GM18868 (cell line): ENCODE measurements around the gene FLT3LG.

Source experiments
- ATAC-seq: cut with Tn5 transposase; IDR thresholded peaks from one replicate; pipeline ENCODE4 v1.9.1; 2021; ENCODE audit warnings: mild to moderate bottlenecking, moderate library complexity; ENCODE audit not compliant: unreplicated experiment

Gene FLT3LG

GRCh38 chr19:49487277-49488045 is 13.4 kb downstream of the FLT3LG start, which contains the start of gene RPL13A:
Gene RPL13A (plus strand): TSS chr19:49487608. CDS start chr19:49487630, 22 bp downstream.
- peak; percentile 93 for ATAC-seq

DNA sequence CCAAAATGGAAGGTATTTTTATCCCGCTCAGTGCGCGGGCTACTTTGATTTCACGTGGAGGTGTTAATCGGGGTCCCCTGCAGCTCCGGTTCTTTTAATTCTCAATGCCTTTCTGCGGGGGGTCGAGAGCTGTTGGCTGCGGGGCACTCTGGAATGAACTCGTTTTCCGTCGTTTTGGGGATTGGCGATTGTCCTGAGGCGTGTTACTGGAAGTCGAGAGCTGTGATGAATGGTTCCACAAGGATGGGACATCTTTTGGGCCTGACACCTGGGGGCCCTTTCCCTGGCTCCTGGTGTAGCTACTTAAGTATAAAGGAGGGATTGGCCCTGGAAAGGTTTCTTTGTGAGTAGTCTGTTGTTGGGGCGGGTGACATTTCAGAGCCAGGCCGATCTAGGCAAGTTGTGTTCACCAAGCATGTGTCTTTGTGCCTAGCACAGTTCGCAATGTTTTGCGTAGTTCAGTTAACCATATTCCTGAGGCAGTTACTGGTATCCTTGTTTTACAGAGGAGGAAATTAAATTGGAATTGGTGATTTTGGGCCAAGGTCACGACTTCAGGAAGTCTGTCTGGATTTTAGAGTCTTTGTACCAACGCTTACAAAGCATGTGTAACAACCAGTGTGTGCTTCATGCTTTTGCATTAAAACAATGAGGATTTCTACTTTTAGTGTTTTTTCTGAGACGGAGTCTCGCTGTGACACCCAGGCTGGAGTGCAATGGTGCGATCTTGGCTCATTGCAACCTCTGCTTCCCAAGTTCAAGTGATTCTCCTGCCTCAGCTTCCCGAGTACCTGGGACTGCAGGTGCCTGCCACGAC is 14.2 kb downstream of the FLT3LG start:
- no peak for ATAC-seq

GRCh38 chr19:49488863-49489537 is 15.0 kb downstream of the FLT3LG start:
- ATAC-seq = no peak

DNA sequence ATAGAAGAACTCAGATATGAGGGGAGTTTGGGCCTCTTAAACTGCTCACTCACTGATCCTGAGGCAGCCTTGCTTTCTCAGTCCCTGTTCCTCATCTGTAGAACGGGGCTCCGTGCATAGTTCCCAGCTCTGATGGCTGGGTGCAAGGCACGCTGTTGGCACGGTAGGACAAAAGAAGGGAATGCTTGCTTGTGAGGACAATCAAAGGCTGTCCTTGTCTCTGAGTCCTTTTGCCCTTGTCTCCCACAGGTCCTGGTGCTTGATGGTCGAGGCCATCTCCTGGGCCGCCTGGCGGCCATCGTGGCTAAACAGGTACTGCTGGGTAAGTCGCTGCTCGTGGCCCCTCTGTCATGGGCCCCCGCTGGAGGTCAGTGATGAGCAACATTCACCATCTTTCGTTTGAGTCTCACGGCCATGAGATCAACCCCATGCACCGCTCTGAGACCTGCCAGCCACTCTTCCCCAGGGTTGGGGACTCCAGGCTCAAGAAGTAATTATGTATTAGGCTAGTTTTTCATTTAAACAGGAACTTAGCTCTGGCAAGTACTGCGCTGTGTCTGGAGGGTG is 15.7 kb downstream of the FLT3LG start:
- ATAC-seq = no peak

DNA sequence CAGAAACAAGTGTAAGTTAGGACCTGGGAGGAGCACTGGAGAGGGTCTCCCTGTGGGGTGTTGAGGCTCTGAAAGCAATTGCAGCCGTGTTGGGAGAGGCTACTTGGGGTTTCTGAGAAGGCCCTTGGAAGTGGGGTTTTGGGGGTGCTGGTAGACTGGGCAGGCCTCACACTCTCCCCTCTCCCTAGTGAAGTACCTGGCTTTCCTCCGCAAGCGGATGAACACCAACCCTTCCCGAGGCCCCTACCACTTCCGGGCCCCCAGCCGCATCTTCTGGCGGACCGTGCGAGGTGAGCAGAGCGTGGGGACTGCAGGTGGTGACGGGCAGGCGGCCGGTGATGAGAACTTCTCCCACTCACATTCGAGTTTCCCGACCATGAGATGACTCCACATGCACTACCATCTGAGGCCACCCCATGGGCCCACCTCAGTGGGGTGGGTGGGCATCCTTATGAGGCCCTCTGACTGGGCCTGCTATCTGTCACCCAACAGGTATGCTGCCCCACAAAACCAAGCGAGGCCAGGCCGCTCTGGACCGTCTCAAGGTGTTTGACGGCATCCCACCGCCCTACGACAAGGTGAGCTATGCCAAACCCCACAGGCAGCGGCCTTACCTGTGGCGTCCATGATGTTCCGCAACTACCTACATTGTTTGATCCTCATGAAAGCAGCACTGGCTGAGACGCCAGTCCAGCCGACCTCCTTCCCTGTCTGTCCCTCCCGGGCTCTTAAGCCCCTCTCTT is 16.4 kb downstream of the FLT3LG start:
- no peak for ATAC-seq

GRCh38 chr19:49491030-49491803 is 17.2 kb downstream of the FLT3LG start:
- no peak for ATAC-seq

GRCh38 chr19:49491804-49492572 is 18.0 kb downstream of the FLT3LG start:
- ATAC-seq = no peak

DNA sequence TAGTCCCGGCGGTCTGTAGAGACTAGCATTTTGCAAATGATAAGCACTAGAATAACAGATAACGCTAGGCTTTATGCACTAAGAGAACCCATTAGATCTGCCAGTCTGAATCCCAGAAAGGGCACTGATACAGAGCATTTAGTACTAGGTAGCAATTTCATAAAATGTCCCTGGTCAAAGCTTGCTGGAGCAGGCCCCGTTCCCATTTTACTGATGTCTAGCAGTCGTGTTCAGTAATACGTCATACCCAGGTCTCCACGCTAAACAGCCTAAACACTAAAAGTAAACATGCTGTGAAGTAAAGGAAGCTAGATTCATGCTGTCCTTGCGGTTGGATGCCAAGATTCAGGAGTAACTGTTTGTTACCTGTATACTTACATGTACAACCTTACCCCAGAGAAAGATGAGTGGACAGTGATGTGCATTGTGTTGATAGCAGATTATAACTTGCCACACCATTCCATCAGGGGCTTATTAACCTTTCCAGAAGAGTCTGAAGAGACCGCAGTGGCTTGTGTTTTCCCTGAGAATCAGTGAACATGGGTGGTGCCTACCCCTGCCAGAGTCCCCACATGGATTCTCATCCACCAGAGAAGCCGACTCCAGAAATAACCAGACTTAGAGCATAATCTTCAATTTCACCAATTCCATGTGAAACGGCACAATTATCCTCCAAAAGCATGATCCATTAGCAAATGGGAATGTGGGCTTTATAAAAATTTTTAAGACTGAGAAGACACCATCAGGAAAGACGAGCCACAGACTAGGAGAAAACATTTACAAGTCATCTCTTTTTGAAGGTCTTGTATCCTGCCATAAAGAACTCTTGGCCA is 18.8 kb downstream of the FLT3LG start:
- no peak for ATAC-seq

GRCh38 chr19:49496574-49497008 is 22.6 kb downstream of the FLT3LG start:
- ATAC-seq = no peak

DNA sequence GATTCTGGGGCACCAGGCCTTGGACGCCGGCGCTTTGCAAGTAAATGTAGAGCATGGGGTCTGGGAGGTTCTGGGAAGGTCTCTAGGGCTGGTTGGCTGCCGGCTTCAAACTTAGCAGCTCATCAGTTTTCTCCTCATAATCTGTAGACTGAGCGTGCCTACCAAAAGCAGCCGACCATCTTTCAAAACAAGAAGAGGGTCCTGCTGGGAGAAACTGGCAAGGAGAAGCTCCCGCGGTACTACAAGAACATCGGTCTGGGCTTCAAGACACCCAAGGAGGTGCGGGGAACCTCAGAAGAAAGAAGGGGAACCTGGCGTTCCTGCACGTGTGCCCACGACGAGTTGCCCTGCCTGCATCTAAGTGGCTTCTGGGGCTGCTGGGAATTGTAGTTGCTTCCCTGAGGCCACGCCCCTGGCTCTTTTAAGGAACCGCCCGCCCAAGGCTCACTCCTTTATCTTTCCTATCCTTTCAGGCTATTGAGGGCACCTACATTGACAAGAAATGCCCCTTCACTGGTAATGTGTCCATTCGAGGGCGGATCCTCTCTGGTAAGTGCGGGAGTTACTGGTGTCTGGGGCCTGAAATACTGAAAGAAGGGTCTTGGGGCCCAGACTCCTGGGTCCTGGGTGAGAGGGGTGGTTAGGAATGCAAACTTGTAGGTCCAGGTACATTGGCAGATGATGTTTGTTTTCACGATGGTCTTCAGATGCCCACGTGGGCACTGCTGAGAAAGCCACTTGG is 23.2 kb downstream of the FLT3LG start:
- ATAC-seq = no peak

- ATAC-seq = no peak
These were observed 23.7 kb downstream of the FLT3LG start for GRCh38 chr19:49497789-49498103.

DNA sequence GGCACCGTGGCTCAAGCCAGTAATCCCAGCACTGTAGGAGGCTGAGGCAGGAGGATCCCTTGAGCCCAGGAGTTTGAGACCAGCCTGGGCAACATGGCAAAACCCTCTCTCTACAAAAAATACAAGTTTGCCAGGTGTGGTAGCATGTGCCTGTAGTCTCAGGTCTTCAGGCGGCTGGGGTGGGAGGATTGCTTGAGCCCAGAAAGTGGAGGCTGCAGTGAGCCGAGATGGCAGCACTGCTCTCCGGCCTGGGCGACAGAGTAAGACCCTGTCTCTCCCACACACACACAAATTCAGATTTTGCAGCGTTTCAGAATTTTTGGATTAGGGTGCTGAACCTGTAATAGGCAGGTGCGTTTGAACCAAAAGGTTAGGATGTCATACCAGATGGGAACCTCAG is 24.5 kb downstream of the FLT3LG start:
- no peak for ATAC-seq

- ATAC-seq = no peak
These were observed 25.1 kb downstream of the FLT3LG start for GRCh38 chr19:49499030-49499670.

GRCh38 chr19:49502866-49503581 is 29.0 kb downstream of the FLT3LG start:
- ATAC-seq = no peak

DNA sequence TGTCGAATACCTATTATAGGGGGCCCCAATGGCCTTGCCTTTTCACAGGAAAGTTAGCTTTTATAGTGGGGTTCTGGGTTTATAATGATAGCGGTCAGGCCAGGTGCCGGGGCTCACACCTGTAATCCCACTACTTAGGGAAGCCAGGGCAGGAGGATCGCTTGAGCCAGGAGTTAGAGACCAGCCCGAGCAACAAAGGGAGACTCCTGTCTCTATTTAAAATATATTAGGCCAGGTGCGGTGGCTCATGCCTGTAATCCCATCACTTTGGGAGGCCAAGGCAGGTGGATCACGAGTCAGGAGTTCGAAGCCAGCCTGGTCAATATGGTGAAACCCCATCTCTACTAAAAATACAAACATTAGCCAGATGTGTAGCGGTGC is 29.6 kb downstream of the FLT3LG start:
- ATAC-seq = no peak

DNA sequence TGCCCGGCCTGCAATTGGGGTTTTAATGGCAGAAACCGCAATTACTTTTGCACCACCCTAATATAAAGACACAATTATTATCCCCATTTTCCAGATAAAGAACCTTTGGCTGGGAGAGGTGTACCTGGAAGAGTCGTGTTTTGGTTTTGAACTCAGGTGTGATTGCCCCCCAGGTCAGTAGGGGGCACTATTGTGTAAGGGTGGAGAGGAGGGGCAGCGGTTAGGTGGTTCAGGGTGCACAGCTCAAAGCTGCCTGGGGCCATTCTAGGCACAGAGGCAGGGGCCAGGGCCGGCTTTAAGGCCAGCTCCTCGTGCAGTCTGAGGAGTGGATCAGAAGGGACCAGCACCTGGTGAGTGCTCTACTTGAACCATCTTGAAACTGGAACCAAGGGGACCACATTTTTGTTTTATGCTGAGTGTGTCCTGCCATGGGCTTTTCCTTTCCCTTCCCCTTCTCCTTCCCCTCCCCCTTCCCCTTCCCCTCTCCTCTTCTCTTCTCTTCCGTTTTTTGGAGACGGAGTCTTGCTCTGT is 32.6 kb downstream of the FLT3LG start:
- no peak for ATAC-seq
